K562 (cell line): Measurements from ENCODE around the gene ELMO1.

Source experiments
- POLR2A ChIP-seq: fragments of 450-650 bp; conservative IDR thresholded peaks from 2 replicates; pipeline ENCODE4 v1.6.1; 2016
- ZNF668 ChIP-seq: fragments of 250-450 bp; sonication (Bioruptor Pico); IDR thresholded peaks from 2 replicates; pipeline ENCODE4 v1.8.0; 2022; ENCODE audit warnings: mild to moderate bottlenecking, inconsistent platforms

DNA sequence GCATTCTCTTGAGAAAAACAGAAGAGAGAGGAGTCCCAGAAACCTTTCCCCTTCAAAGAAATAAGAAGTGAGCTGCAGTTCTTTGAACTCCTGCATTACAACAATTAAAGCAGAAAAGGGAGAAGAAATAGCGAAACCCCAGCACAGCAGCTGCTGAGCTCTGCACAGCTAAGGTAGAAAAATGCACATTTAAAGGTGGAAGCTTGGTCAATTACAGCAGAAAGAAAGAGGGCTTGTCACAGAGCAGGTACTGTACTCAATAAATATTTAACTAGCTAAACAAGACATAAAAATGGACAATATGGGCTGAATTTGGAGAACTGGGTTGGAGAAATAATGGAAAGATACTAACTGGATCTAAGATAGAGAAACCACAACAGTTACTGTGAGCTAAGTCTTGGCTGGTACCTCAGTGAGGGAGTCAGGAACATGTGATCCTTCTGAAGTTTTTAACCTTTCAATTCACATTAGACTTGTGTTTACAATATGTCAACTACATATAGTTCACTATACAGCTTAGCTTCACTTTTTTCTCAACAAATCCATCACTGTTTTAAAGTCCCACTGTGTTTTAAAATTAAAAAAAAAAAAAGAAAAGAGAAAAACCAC, 332.5 kb downstream of the ELMO1 start:
- TF ChIP-seq ZNF668 = no peak
- TF ChIP-seq POLR2A = no peak
